GM12892 (cell line): ENCODE results near the gene AVPR2.

Experiments used
- POLR2A ChIP-seq: IDR thresholded peaks from 2 replicates; pipeline ENCODE4 v1.6.1; 2011; ENCODE audit warnings: low read depth, low read length, control low read depth
- TAF1 ChIP-seq: IDR thresholded peaks from 2 replicates; pipeline ENCODE4 v1.6.1; 2011; ENCODE audit warnings: low read depth, mild to moderate bottlenecking, control low read depth, low read length, borderline replicate concordance

DNA sequence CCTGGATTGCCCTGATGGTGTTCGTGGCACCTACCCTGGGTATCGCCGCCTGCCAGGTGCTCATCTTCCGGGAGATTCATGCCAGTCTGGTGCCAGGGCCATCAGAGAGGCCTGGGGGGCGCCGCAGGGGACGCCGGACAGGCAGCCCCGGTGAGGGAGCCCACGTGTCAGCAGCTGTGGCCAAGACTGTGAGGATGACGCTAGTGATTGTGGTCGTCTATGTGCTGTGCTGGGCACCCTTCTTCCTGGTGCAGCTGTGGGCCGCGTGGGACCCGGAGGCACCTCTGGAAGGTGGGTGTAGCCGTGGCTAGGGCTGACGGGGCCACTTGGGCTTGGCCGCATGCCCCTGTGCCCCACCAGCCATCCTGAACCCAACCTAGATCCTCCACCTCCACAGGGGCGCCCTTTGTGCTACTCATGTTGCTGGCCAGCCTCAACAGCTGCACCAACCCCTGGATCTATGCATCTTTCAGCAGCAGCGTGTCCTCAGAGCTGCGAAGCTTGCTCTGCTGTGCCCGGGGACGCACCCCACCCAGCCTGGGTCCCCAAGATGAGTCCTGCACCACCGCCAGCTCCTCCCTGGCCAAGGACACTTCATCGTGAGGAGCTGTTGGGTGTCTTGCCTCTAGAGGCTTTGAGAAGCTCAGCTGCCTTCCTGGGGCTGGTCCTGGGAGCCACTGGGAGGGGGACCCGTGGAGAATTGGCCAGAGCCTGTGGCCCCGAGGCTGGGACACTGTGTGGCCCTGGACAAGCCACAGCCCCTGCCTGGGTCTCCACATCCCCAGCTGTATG lies 1.8 kb downstream of the AVPR2 start:
- TF ChIP-seq TAF1 (no peak), POLR2A (no peak)
